ENCODE measurements around the gene PRSS27.
"Not testable (repeated sequence)": the region's sequence is repeated elsewhere in the genome, so short reads cannot be mapped to it uniquely, and the experiment has no call there.

DNA sequence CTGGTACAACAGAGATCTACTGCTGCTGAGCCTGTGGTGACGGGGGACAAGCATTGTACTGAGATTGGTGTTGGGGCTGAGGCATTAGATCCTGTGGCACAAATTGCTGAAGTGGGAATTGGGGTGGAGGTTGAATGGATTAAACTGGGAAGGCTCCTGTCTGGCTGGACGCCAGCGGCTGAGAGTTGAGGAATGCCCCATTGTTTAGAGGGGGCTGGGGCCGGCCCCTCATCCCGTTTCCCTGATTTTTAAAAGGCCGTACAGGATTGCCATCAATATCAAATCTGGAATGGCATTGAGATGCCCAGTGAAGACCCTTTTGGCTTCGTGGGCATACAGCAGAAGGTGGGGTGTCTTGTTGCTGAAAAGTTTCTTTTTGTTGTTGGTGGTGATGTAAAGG, 53.4 kb downstream of the PRSS27 start:
- TF ChIP-seq EZH2 (IDR thresholded peaks at IDR 0.05; ENCODE audit: low read length): not testable (repeated sequence)
- TF ChIP-seq, protein P1, sequence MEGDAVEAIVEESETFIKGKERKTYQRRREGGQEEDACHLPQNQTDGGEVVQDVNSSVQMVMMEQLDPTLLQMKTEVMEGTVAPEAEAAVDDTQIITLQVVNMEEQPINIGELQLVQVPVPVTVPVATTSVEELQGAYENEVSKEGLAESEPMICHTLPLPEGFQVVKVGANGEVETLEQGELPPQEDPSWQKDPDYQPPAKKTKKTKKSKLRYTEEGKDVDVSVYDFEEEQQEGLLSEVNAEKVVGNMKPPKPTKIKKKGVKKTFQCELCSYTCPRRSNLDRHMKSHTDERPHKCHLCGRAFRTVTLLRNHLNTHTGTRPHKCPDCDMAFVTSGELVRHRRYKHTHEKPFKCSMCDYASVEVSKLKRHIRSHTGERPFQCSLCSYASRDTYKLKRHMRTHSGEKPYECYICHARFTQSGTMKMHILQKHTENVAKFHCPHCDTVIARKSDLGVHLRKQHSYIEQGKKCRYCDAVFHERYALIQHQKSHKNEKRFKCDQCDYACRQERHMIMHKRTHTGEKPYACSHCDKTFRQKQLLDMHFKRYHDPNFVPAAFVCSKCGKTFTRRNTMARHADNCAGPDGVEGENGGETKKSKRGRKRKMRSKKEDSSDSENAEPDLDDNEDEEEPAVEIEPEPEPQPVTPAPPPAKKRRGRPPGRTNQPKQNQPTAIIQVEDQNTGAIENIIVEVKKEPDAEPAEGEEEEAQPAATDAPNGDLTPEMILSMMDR (optimal IDR thresholded peaks at IDR 0.05 in 1 of 3, IDR thresholded peaks at IDR 0.05 in 1 of 3, conservative IDR thresholded peaks at IDR 0.05 in 1 of 3; ENCODE audit: extremely low read depth in 1 of 3, insufficient read depth in 2 of 3, low read length in 3 of 3): not testable (repeated sequence)
